Measurements from ENCODE around the gene PRR13. TPM values are rescaled to one million over a fixed set of nuclear protein-coding genes. Genes with fewer than 3 reads are reported as not detected.
"Not testable (repeated sequence)": the region's sequence is repeated elsewhere in the genome, so short reads cannot be mapped to it uniquely, and the experiment has no call there.

Gene PRR13
- total and polyA plus RNA-seq, 12 donors, result 68.2 to 407 (median 129) TPM

- no peak for DNase-seq
- H3K4me1 ChIP-seq (replicated peaks in 1 of 2), result peaks cover 9 to 33% of the 10 kb centered on the region in 2 donors
- H3K9me3 ChIP-seq (replicated peaks in 1 of 3), result no peaks in the 10 kb centered on the region
- intact Hi-C loops (cut with DNase I), result no loop called here
- 67 to 86% (median 74%) methylated on average over 3 to 5 of the region's 5 CpGs for WGBS, 4 donors
- no peaks in the 10 kb centered on the region for H3K27me3 ChIP-seq
- H3K36me3 ChIP-seq (replicated peaks in 1 of 2), result peaks cover 0 to 7% of the 10 kb centered on the region in 2 donors
- no peak for TF ChIP-seq CTCF (IDR thresholded peaks at IDR 0.05)
- TF ChIP-seq POLR2A (IDR thresholded peaks at IDR 0.05), result no peak
- no peak overlapping the region for H3K4me3 ChIP-seq
- H3K27ac ChIP-seq, result no peak overlapping the region
Observed at GRCh38 chr12:53430116-53430515, 11.4 kb upstream of the PRR13 start.

- Histone ChIP-seq H3K4me1 (replicated peaks in 1 of 2) (peaks cover 8 to 31% of the 10 kb centered on the region in 2 donors), H3K36me3 (replicated peaks in 1 of 2) (peaks cover 0 to 7% of the 10 kb centered on the region in 2 donors), H3K9me3 (replicated peaks in 1 of 3) (no peaks in the 10 kb centered on the region), H3K4me3 (no peak overlapping the region), H3K27me3 (no peaks in the 10 kb centered on the region), H3K27ac (no peak overlapping the region)
- TF ChIP-seq POLR2A (IDR thresholded peaks at IDR 0.05), result no peak
- no peak for TF ChIP-seq CTCF (IDR thresholded peaks at IDR 0.05)
- DNase-seq, result no peak
- WGBS, 4 donors, result 72 to 81% (median 80%) methylated on average over 4 to 7 of the region's 7 CpGs
- intact Hi-C loops (cut with DNase I), result no loop called here
Observed at GRCh38 chr12:53431187-53431586, 10.3 kb upstream of the PRR13 start.

GRCh38 chr12:53435326-53435725, 6.2 kb upstream of the PRR13 start:
- H3K9me3 ChIP-seq (replicated peaks in 1 of 3); DNase-seq; H3K27me3 ChIP-seq; H3K4me3 ChIP-seq; H3K4me1 ChIP-seq (replicated peaks in 1 of 2); intact Hi-C loops (cut with DNase I); H3K36me3 ChIP-seq (replicated peaks in 1 of 2); H3K27ac ChIP-seq: not testable (repeated sequence)
- 87 to 94% (median 90%) methylated on average over 9 of the region's 9 CpGs for WGBS, 4 donors

- peaks cover 12 to 24% of the 10 kb centered on the region in 2 donors for H3K4me1 ChIP-seq (replicated peaks in 1 of 2)
- H3K36me3 ChIP-seq (replicated peaks in 1 of 2); H3K27me3 ChIP-seq; H3K9me3 ChIP-seq (replicated peaks in 1 of 3); intact Hi-C loops (cut with DNase I); H3K27ac ChIP-seq; H3K4me3 ChIP-seq: not testable (repeated sequence)
- DNase-seq, result peak in 1 of 7 donors; percentile 3
Observed at GRCh38 chr12:53439582-53439981, 2.0 kb upstream of the PRR13 start.

GRCh38 chr12:53443955-53444354, 2.4 kb downstream of the PRR13 start:
- Histone ChIP-seq H3K9me3 (replicated peaks in 1 of 3) (no peaks in the 10 kb centered on the region), H3K27ac (no peak overlapping the region), H3K4me1 (replicated peaks in 1 of 2) (peaks cover 12 to 36% of the 10 kb centered on the region in 2 donors), H3K4me3 (no peak overlapping the region), H3K27me3 (no peaks in the 10 kb centered on the region), H3K36me3 (replicated peaks in 1 of 2) (peaks cover 0 to 36% of the 10 kb centered on the region in 2 donors)
- no peak for DNase-seq
- 85 to 97% (median 95%) methylated on average over 4 of the region's 4 CpGs for WGBS, 4 donors
- TF ChIP-seq POLR2A (IDR thresholded peaks at IDR 0.05) (no peak), CTCF (IDR thresholded peaks at IDR 0.05) (no peak)
- intact Hi-C loops (cut with DNase I), result no loop called here

GRCh38 chr12:53444593-53445325, 3.2 kb downstream of the PRR13 start:
- WGBS, 4 donors, result 80 to 91% (median 86%) methylated on average over 11 of the region's 11 CpGs
- Histone ChIP-seq H3K4me1 (replicated peaks in 1 of 2) (peaks cover 12 to 36% of the 10 kb centered on the region in 2 donors), H3K36me3 (replicated peaks in 1 of 2) (peaks cover 0 to 36% of the 10 kb centered on the region in 2 donors)
- H3K4me3 ChIP-seq; H3K9me3 ChIP-seq (replicated peaks in 1 of 3); H3K27me3 ChIP-seq; intact Hi-C loops (cut with DNase I); H3K27ac ChIP-seq: not testable (repeated sequence)
- DNase-seq, result peak in 1 of 7 donors; percentile 11

Measured in adrenal gland (tissue), 12 donors.